Measurements from ENCODE around the gene TIMM17A.

The TIMM17A gene

DNA sequence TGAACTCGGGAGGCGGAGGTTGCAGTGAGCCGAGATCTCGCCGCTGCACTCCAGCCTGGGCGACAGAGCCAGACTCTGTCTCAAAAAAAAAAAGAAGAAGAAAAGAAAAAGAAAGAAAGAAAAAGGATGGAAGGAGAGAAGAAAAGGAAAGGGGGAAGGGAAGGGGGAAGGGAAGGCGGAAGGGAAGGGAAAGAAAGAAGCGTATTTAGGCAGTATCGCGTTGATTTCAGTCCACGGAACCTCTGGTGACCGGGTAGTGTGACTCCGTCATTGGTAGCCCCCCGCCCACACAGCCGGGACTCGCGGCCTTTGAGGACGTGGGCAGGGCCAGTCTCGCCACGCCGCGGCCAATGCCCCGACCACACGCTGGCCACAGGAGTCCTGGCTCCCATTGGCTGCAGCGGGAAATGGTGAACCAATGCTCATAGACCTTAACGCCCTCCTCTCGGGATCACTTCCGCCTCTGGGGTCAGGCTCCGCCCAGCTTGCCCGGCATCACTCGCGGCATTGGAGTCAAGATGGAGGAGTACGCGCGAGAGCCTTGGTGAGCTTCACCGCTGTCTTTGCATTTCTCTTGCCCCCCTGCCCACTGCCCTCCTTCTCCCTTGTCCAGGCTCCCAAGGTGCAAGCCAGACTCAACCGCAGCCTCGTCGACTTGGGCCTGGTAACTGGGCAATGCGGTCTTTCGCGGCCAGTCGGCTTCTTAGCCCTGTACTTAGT lies at the start of gene TIMM17A:
Gene TIMM17A, plus strand, starts transcription at position 495 of the 720 bp plus-strand sequence. Its CDS starts 24 bp downstream, at position 519.
- Histone ChIP-seq H3K4me3 (ENCODE audit: low read depth in 1 of 2, low read length in 2 of 2) (peak within 1 kb of the TSS; percentile 96 to 100), H3K27ac (ENCODE audit: low read depth, low read length) (peak within 1 kb of the TSS; percentile 73), H3K27me3 (ENCODE audit: control insufficient read depth in 1 of 2, insufficient read depth in 2 of 2, low read length in 2 of 2) (no peaks in the 10 kb centered on the region), H3K9me3 (ENCODE audit: control insufficient read depth in 1 of 2, low read length in 2 of 2) (no peaks in the 10 kb centered on the region), H3K36me3 (ENCODE audit: control insufficient read depth in 1 of 2, insufficient read depth in 2 of 2, low read length in 2 of 2) (peaks cover 12 to 21% of the 10 kb centered on the region in 2 donors), H3K9ac (ENCODE audit: low read depth in 1 of 2, low read length in 2 of 2) (peak within 1 kb of the TSS; percentile 92 to 99), H3K4me1 (ENCODE audit: control insufficient read depth in 1 of 2, insufficient read depth in 2 of 2, low read length in 2 of 2) (peaks cover 6 to 13% of the 10 kb centered on the region in 2 donors)

DNA sequence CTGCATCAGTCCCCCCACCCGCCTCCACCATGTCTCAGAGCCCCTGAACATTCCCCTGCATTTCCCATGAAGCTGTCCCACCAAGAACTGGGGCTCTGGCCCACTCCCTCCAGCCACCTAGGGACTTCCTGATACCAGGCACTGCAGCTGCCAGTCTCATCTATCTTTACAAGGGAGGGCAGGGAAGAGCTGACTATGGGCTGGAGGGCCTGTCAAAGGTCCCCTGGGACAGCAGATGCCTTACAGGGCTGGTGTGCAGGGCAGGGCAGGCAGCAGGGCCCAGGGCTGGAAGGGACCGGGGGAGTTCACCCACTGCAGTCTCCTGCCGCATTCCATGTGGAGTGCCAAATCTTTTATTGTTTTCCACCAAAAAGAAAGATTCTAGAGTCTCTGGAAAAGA lies 49.0 kb upstream of the TIMM17A start:
- no peak overlapping the region for H3K4me3 ChIP-seq (ENCODE audit: low read depth in 1 of 2, low read length in 2 of 2)
- H3K27me3 ChIP-seq (ENCODE audit: control insufficient read depth in 1 of 2, insufficient read depth in 2 of 2, low read length in 2 of 2) = no peaks in the 10 kb centered on the region
- no peaks in the 10 kb centered on the region for H3K9me3 ChIP-seq (ENCODE audit: control insufficient read depth in 1 of 2, low read length in 2 of 2)
- H3K36me3 ChIP-seq (ENCODE audit: control insufficient read depth in 1 of 2, insufficient read depth in 2 of 2, low read length in 2 of 2) = no peaks in the 10 kb centered on the region
- H3K27ac ChIP-seq (ENCODE audit: low read depth, low read length) = no peak overlapping the region
- H3K9ac ChIP-seq (ENCODE audit: low read depth in 1 of 2, low read length in 2 of 2) = no peak overlapping the region
- no peaks in the 10 kb centered on the region for H3K4me1 ChIP-seq (ENCODE audit: control insufficient read depth in 1 of 2, insufficient read depth in 2 of 2, low read length in 2 of 2)

DNA sequence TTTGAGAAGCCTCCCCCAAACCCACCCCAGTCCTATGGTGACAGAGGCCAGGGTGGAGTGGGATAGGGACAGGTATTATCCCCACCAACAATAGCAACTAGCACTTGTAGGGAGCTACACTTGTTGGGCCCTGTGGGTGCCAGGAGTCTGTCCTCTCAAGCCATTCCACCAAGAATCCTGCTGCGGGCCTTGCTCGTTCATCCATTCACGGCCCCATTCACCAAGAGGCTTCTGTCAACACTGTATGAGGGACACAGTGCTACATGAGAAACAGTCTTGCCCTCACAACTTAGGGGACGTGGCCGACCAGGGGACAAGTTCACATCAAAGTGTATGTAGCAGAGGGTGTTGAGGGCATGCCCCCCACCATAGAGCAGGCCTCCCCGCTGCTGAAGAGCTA lies 47.7 kb upstream of the TIMM17A start:
- Histone ChIP-seq H3K9ac (ENCODE audit: low read depth in 1 of 2, low read length in 2 of 2) (no peak overlapping the region), H3K9me3 (ENCODE audit: control insufficient read depth in 1 of 2, low read length in 2 of 2) (no peaks in the 10 kb centered on the region), H3K36me3 (ENCODE audit: control insufficient read depth in 1 of 2, insufficient read depth in 2 of 2, low read length in 2 of 2) (no peaks in the 10 kb centered on the region), H3K4me1 (ENCODE audit: control insufficient read depth in 1 of 2, insufficient read depth in 2 of 2, low read length in 2 of 2) (no peaks in the 10 kb centered on the region), H3K4me3 (ENCODE audit: low read depth in 1 of 2, low read length in 2 of 2) (no peak overlapping the region), H3K27me3 (ENCODE audit: control insufficient read depth in 1 of 2, insufficient read depth in 2 of 2, low read length in 2 of 2) (no peaks in the 10 kb centered on the region), H3K27ac (ENCODE audit: low read depth, low read length) (no peak overlapping the region)

DNA sequence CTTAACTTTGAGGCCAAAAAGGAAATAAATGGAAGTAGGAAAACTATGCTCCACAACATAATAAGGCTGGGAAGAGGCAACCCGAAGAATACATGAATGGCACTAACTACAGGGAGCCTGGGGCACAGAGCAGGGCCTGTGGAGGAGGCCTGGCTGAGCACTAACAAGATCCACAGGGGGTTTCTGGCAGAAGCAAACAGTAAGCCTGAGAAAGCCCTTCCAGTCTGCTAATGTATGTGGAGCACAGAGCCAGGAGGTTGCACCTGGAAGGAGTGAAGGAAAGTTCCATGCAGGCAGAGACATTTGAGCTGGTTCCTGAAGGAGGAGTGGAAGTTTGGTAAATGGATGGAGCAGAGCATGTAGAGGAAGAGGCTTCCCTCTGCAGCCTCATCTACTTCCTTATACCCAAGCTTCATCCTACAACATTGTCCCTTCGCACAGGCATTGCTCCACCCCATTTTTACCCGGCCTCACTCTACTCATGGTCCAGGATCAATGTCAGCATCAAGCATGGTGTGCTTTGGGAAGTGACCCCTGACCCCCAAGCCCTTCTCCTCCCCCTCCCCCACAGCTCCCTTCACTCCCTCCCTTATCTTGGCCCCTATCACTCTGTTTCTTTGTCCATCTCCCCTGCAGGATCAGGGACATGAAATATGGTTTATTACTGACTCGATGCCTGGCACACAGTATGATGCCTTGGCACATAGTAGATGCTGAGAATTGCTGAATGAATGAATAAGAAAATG lies 43.3 kb upstream of the TIMM17A start:
- no peaks in the 10 kb centered on the region for H3K9me3 ChIP-seq (ENCODE audit: control insufficient read depth in 1 of 2, low read length in 2 of 2)
- H3K4me1 ChIP-seq (ENCODE audit: control insufficient read depth in 1 of 2, insufficient read depth in 2 of 2, low read length in 2 of 2) = no peaks in the 10 kb centered on the region
- no peak overlapping the region for H3K4me3 ChIP-seq (ENCODE audit: low read depth in 1 of 2, low read length in 2 of 2)
- H3K36me3 ChIP-seq (ENCODE audit: control insufficient read depth in 1 of 2, insufficient read depth in 2 of 2, low read length in 2 of 2) = no peaks in the 10 kb centered on the region
- H3K27me3 ChIP-seq (ENCODE audit: control insufficient read depth in 1 of 2, insufficient read depth in 2 of 2, low read length in 2 of 2) = no peaks in the 10 kb centered on the region
- H3K27ac ChIP-seq (ENCODE audit: low read depth, low read length) = no peak overlapping the region
- H3K9ac ChIP-seq (ENCODE audit: low read depth in 1 of 2, low read length in 2 of 2) = no peak overlapping the region

DNA sequence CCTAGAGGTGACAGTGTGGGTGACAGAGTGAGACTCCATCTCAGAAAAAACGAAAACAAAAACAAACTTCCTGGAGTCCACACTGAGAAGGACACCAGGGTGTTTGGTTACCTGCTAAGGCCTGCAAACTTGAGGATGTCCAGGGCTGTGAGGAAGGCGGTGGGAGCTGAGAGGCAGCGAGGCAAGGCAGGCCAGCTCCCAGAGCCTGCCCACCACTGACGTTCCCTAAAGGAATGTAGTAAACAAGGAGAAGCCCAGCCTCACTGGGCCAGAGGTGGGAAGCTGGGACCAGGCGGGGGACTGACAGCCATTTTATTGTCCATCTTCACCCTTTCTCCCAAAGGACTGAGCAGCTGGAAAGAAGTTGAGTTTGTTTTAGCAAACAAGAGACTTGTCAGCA lies 42.5 kb upstream of the TIMM17A start:
- no peak overlapping the region for H3K4me3 ChIP-seq (ENCODE audit: low read depth in 1 of 2, low read length in 2 of 2)
- H3K36me3 ChIP-seq (ENCODE audit: control insufficient read depth in 1 of 2, insufficient read depth in 2 of 2, low read length in 2 of 2) = no peaks in the 10 kb centered on the region
- peak overlapping the region; percentile 23 for H3K27ac ChIP-seq (ENCODE audit: low read depth, low read length)
- no peak overlapping the region for H3K9ac ChIP-seq (ENCODE audit: low read depth in 1 of 2, low read length in 2 of 2)
- H3K27me3 ChIP-seq (ENCODE audit: control insufficient read depth in 1 of 2, insufficient read depth in 2 of 2, low read length in 2 of 2) = no peaks in the 10 kb centered on the region
- H3K4me1 ChIP-seq (ENCODE audit: control insufficient read depth in 1 of 2, insufficient read depth in 2 of 2, low read length in 2 of 2) = no peaks in the 10 kb centered on the region
- no peaks in the 10 kb centered on the region for H3K9me3 ChIP-seq (ENCODE audit: control insufficient read depth in 1 of 2, low read length in 2 of 2)

DNA sequence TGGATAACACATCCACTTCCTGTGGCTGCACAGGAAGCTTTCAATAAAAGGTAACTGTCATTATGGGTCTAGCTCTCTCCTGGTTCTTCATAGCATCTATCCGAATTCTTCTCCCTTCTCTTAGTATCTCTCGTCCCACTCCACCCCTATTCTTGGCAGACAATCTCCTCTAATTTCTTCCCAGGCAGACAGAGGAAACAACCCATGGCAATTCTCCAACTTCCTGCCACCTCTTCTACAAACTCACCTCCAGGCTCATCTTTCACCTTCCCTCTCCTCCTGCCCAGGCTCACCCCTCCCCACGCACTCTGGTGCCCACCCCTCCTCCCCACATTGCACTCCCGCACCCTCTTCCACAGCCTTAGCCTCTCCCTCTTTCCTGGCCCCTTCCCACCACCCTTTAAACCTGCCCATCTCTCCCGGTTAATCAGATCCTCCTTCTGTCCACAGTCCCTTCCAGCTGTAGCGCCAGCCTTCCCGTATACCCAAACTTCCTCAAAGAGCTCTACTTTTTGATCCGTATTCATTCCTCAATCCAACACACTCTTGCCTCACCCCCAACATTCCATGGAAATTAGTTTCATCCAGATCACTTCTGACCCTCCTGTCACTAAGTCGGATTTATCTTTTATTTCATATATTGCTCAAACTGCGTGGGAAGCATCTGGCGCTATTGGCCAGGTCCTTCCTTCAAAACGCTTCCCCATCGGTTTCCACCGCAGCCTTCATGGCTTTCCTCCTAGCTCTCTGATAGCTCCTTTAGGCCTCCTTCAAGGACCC lies 40.7 kb upstream of the TIMM17A start:
- Histone ChIP-seq H3K4me1 (ENCODE audit: control insufficient read depth in 1 of 2, insufficient read depth in 2 of 2, low read length in 2 of 2) (peaks cover 0 to 4% of the 10 kb centered on the region in 2 donors), H3K27ac (ENCODE audit: low read depth, low read length) (no peak overlapping the region), H3K9me3 (ENCODE audit: control insufficient read depth in 1 of 2, low read length in 2 of 2) (no peaks in the 10 kb centered on the region), H3K4me3 (ENCODE audit: low read depth in 1 of 2, low read length in 2 of 2) (no peak overlapping the region), H3K36me3 (ENCODE audit: control insufficient read depth in 1 of 2, insufficient read depth in 2 of 2, low read length in 2 of 2) (no peaks in the 10 kb centered on the region), H3K27me3 (ENCODE audit: control insufficient read depth in 1 of 2, insufficient read depth in 2 of 2, low read length in 2 of 2) (no peaks in the 10 kb centered on the region), H3K9ac (ENCODE audit: low read depth in 1 of 2, low read length in 2 of 2) (no peak overlapping the region)

DNA sequence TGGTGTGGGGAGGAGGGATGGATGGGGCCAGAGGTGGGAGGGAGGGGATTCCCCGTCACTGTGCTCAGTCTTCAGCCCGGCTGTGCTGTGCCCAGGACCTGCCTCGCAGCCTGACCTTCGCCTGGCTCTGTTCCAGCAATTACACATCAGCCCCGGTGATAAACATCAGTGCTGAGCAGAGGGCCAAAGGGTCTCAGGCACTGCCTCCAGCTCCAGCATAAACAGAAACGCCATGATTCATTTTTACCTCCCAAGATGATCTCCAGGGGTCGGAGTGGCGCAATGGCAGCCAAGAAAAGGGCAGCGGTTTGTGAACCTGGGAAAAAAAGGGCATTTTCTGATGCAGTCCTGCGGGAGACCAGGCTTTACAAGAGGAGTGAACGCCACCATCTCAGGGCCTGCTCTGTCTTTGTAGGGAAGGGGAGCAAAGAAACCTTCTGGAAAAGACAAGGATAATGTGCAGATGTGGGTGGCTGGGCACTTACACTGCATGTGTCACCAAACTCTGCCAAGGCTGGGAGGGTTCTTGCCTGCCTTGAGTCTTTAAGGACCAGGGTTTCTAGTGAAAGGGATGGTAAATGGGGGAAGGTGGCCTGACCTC lies 38.6 kb upstream of the TIMM17A start:
- H3K27me3 ChIP-seq (ENCODE audit: control insufficient read depth in 1 of 2, insufficient read depth in 2 of 2, low read length in 2 of 2) = no peaks in the 10 kb centered on the region
- H3K9me3 ChIP-seq (ENCODE audit: control insufficient read depth in 1 of 2, low read length in 2 of 2) = no peaks in the 10 kb centered on the region
- H3K9ac ChIP-seq (ENCODE audit: low read depth in 1 of 2, low read length in 2 of 2) = no peak overlapping the region
- H3K4me1 ChIP-seq (ENCODE audit: control insufficient read depth in 1 of 2, insufficient read depth in 2 of 2, low read length in 2 of 2) = peaks cover 0 to 4% of the 10 kb centered on the region in 2 donors
- H3K27ac ChIP-seq (ENCODE audit: low read depth, low read length) = no peak overlapping the region
- no peaks in the 10 kb centered on the region for H3K36me3 ChIP-seq (ENCODE audit: control insufficient read depth in 1 of 2, insufficient read depth in 2 of 2, low read length in 2 of 2)
- no peak overlapping the region for H3K4me3 ChIP-seq (ENCODE audit: low read depth in 1 of 2, low read length in 2 of 2)

DNA sequence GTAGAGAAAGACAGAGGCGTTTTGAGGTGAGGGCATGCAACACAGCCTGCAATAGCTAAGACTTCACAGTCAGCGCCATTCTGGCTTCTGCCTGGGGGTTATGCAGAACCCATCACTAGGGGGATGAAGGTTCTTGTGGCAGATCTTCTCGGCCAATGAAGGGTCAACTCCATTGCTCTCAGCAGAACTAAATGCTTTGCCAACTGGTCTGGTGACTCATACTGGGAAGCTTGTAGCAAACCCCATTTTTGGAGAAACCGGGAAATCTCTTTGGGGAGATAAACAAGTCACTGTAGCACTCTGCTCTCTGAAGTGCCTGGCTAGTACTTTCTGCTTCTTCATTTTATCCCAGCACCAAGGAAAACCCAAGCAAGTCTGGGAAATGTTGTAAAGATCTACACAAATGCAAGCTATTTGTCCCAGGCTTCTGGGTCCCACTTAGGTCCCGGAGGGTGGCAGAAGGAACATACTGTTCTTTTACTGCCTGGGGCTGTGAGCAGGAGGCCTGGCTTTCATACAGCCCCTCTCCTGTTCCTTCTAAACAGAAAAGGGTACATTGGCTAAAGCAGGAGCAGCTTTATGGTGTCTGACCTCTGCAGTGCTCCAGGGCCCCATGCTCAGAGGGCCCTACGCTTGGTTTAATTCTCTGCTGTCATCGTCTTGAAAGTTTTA lies 37.8 kb upstream of the TIMM17A start:
- Histone ChIP-seq H3K4me1 (ENCODE audit: control insufficient read depth in 1 of 2, insufficient read depth in 2 of 2, low read length in 2 of 2) (peaks cover 0 to 4% of the 10 kb centered on the region in 2 donors), H3K36me3 (ENCODE audit: control insufficient read depth in 1 of 2, insufficient read depth in 2 of 2, low read length in 2 of 2) (no peaks in the 10 kb centered on the region), H3K9me3 (ENCODE audit: control insufficient read depth in 1 of 2, low read length in 2 of 2) (no peaks in the 10 kb centered on the region), H3K4me3 (ENCODE audit: low read depth in 1 of 2, low read length in 2 of 2) (no peak overlapping the region), H3K27ac (ENCODE audit: low read depth, low read length) (peak overlapping the region; percentile 59), H3K9ac (ENCODE audit: low read depth in 1 of 2, low read length in 2 of 2) (no peak overlapping the region), H3K27me3 (ENCODE audit: control insufficient read depth in 1 of 2, insufficient read depth in 2 of 2, low read length in 2 of 2) (no peaks in the 10 kb centered on the region)

DNA sequence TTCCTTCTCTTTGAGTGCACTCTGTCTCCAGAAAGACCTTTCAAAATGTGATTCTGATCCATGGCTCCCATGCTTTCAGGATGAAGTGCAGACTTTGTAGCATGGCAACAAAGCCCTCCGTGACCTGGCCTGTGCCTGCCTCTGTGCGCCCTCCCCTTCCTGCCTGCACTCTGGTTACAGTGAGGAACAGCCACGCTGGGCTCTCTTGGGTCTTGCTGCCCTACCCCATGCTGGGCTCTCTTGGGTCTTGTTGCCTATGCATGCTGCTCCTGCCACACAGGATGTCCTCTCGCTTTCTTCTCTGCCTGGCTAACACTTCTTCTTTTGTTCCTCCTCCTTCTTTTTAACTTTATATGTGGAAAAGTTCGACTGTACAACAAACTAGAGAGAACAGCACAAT lies 37.0 kb upstream of the TIMM17A start:
- peak overlapping the region; percentile 59 for H3K27ac ChIP-seq (ENCODE audit: low read depth, low read length)
- H3K9me3 ChIP-seq (ENCODE audit: control insufficient read depth in 1 of 2, low read length in 2 of 2) = no peaks in the 10 kb centered on the region
- H3K4me3 ChIP-seq (ENCODE audit: low read depth in 1 of 2, low read length in 2 of 2) = no peak overlapping the region
- H3K4me1 ChIP-seq (ENCODE audit: control insufficient read depth in 1 of 2, insufficient read depth in 2 of 2, low read length in 2 of 2) = peaks cover 0 to 4% of the 10 kb centered on the region in 2 donors
- H3K36me3 ChIP-seq (ENCODE audit: control insufficient read depth in 1 of 2, insufficient read depth in 2 of 2, low read length in 2 of 2) = no peaks in the 10 kb centered on the region
- H3K27me3 ChIP-seq (ENCODE audit: control insufficient read depth in 1 of 2, insufficient read depth in 2 of 2, low read length in 2 of 2) = no peaks in the 10 kb centered on the region
- H3K9ac ChIP-seq (ENCODE audit: low read depth in 1 of 2, low read length in 2 of 2) = no peak overlapping the region
